GM23338 (cell line): ENCODE results near the gene SENP6.

ENCODE experiments used
- CREB1 ChIP-seq: fragments of 250-450 bp; sonication (Bioruptor Pico); IDR thresholded peaks from 2 replicates; pipeline ENCODE4 v1.5.0; 2020; ENCODE audit warnings: low read depth, mild to moderate bottlenecking, moderate library complexity
- CTCF ChIP-seq, 2 experiments: fragments of 200-600 bp in 1 of 2; sonication (generic) in 1 of 2; conservative IDR thresholded peaks; 2 replicates each; pipeline versions ENCODE4 v1.5.1 to v1.6.1; 2016 to 2017; ENCODE audit warnings: antibody characterized with exemption in 2 of 2, low read depth in 2 of 2, mild to moderate bottlenecking in 2 of 2, moderate library complexity in 1 of 2
- EZH2 ChIP-seq: fragments of 200-600 bp; sonication (generic); IDR thresholded peaks from one replicate; pipeline ENCODE4 v1.8.0; 2017; ENCODE audit warnings: antibody characterized with exemption, mild to moderate bottlenecking, low read depth; ENCODE audit not compliant: unreplicated experiment
- EZH2phosphoT487 ChIP-seq: fragments of 200-600 bp; sonication (generic); IDR thresholded peaks from one replicate; pipeline ENCODE4 v1.8.1; 2018; ENCODE audit warnings: antibody characterized with exemption; ENCODE audit not compliant: unreplicated experiment
- NANOG ChIP-seq: IDR thresholded peaks from 2 replicates; pipeline ENCODE4 v1.6.1; 2016; ENCODE audit warnings: antibody characterized with exemption, borderline replicate concordance
- POLR2AphosphoS5 ChIP-seq: IDR thresholded peaks from 2 replicates; pipeline ENCODE4 v1.6.1; 2016; ENCODE audit warnings: antibody characterized with exemption, low read depth
- REST ChIP-seq: IDR thresholded peaks from one replicate; pipeline ENCODE4 v1.6.1; 2018; ENCODE audit warnings: antibody characterized with exemption; ENCODE audit not compliant: unreplicated experiment

GRCh38 chr6:75633045-75633444 is 31.4 kb downstream of the SENP6 start:
- TF ChIP-seq EZH2 = no peak
- no peak for TF ChIP-seq NANOG
- no peak for TF ChIP-seq CTCF (conservative IDR thresholded peaks at IDR 0.05; ENCODE audit: low read depth in 2 of 2)
- TF ChIP-seq REST = no peak
- TF ChIP-seq CREB1 (CRISPR knock-in tag) = no peak
- no peak for TF ChIP-seq EZH2phosphoT487
- no peak for TF ChIP-seq POLR2AphosphoS5
